H1 (cell line): ENCODE data around the gene BMAL2. TPM values are rescaled to one million over a fixed set of nuclear protein-coding genes. Genes with fewer than 3 reads are reported as not detected.

ENCODE experiments used
- CTCF ChIA-PET: fragments of 300-600 bp; sonication (Branson Sonifier 250); formaldehyde crosslinking; loops from one replicate; lab custom pipeline; 2021; ENCODE audit not compliant: partially characterized antibody; lab: Charles Lee
- POLR2A ChIA-PET: fragments of 300-600 bp; sonication (Branson Sonifier 250); formaldehyde crosslinking; loops from one replicate; lab custom pipeline; 2021; ENCODE audit warnings: inconsistent platforms; ENCODE audit not compliant: partially characterized antibody; lab: Charles Lee
- DNase-seq, 2 experiments: peaks; one replicate each; pipeline versions ENCODE4 v3.0.0 to v3.0.0-alpha.2; 2010 to 2022; ENCODE audit warnings: low spot score in 2 of 2, low read depth in 1 of 2, mixed read lengths in 1 of 2
- FAIRE-seq: peaks from 2 replicates; lab custom pipeline; 2011; peaks lifted over from hg19 to GRCh38; lab: Jason Lieb, UNC
- H2AFZ ChIP-seq: 2 replicates; pipeline ENCODE4 v1.8.1; 2012; ENCODE audit warnings: low read length, inconsistent platforms
- H2AK5ac ChIP-seq: 2 replicates; pipeline ENCODE4 v1.6.1; 2013; ENCODE audit warnings: low read depth, low read length
- H2BK120ac ChIP-seq: replicated peaks from 2 replicates; pipeline ENCODE3; 2013; ENCODE audit warnings: low read depth, low read length, inconsistent platforms
- H2BK12ac ChIP-seq: 2 replicates; pipeline ENCODE4 v1.6.1; 2013; ENCODE audit warnings: low read depth, low read length
- H2BK15ac ChIP-seq: 2 replicates; pipeline ENCODE4 v1.6.1; 2013; ENCODE audit warnings: low read length
- H2BK20ac ChIP-seq: 2 replicates; pipeline ENCODE4 v1.6.1; 2013; ENCODE audit warnings: low read length
- H2BK5ac ChIP-seq: 2 replicates; pipeline ENCODE4 v1.6.1; 2013; ENCODE audit warnings: low read depth, low read length
- H3K14ac ChIP-seq: 2 replicates; pipeline ENCODE4 v1.6.1; 2013; ENCODE audit warnings: inconsistent platforms; ENCODE audit not compliant: insufficient read length
- H3K18ac ChIP-seq: 2 replicates; pipeline ENCODE4 v1.6.1; 2013; ENCODE audit warnings: low read length; ENCODE audit errors: extremely low read depth
- H3K23ac ChIP-seq: 2 replicates; pipeline ENCODE4 v1.6.1; 2013; ENCODE audit warnings: inconsistent platforms; ENCODE audit not compliant: insufficient read length
- H3K23me2 ChIP-seq: 2 replicates; pipeline ENCODE4 v1.6.1; 2013; ENCODE audit warnings: low read depth, low read length
- H3K27ac ChIP-seq: 2 replicates; pipeline ENCODE4 v1.6.1; 2011; ENCODE audit warnings: low read depth, low read length, inconsistent platforms
- H3K27me3 ChIP-seq, 4 experiments: replicated peaks in 1 of 4; 1 replicate in 1 of 4; 2 replicates in 3 of 4; pipeline versions ENCODE4 v1.6.1 to v1.8.1; 2011 to 2013; ENCODE audit warnings: low read length in 3 of 4, mild to moderate bottlenecking in 3 of 4, inconsistent platforms in 2 of 4, mixed read lengths in 2 of 4, moderate library complexity in 1 of 4; ENCODE audit not compliant: control insufficient read depth in 3 of 4, insufficient read depth in 3 of 4; ENCODE audit errors: extremely low read depth in 1 of 4
- H3K36me3 ChIP-seq, 4 experiments: 2 replicates each; pipeline versions ENCODE4 v1.6.1 to v1.8.1; 2011 to 2013; ENCODE audit warnings: mild to moderate bottlenecking in 4 of 4, low read length in 3 of 4, moderate library complexity in 2 of 4, control low read depth in 1 of 4, inconsistent platforms in 1 of 4; ENCODE audit not compliant: insufficient read depth in 4 of 4, control insufficient read depth in 2 of 4
- H3K4ac ChIP-seq: replicated peaks from 2 replicates; pipeline ENCODE3; 2013; ENCODE audit warnings: low read length, low read depth, mixed read lengths, inconsistent platforms; ENCODE audit not compliant: insufficient read length
- H3K4me1 ChIP-seq, 4 experiments: replicated peaks in 1 of 4; 1 replicate in 1 of 4; 2 replicates in 3 of 4; pipeline versions ENCODE4 v1.6.1 to v1.8.1; 2011 to 2013; ENCODE audit warnings: low read length in 3 of 4, inconsistent platforms in 2 of 4, mixed read lengths in 1 of 4; ENCODE audit not compliant: insufficient read depth in 4 of 4, control insufficient read depth in 3 of 4
- H3K4me2 ChIP-seq, 2 experiments: 2 replicates each; pipeline versions ENCODE4 v1.6.1 to v1.8.1; 2011 to 2013; ENCODE audit warnings: low read depth in 2 of 2, low read length in 2 of 2, control low read depth in 1 of 2, inconsistent platforms in 1 of 2, mild to moderate bottlenecking in 1 of 2; ENCODE audit not compliant: insufficient read depth in 1 of 2
- H3K4me3 ChIP-seq, 4 experiments: fragments of 200-600, 300-600 bp in 1 of 4; sonication (generic), shearing (Covaris generic), sonication (Bioruptor Twin) in 1 of 4; 2 replicates each; pipeline versions ENCODE4 v1.5.1 to v1.8.1; 2011 to 2016; ENCODE audit warnings: low read length in 4 of 4, low read depth in 3 of 4, control low read depth in 2 of 4, inconsistent platforms in 2 of 4, mild to moderate bottlenecking in 2 of 4, mixed read lengths in 1 of 4, moderate library complexity in 1 of 4; ENCODE audit not compliant: insufficient read depth in 2 of 4; ENCODE audit errors: extremely low read depth in 1 of 4
- H3K56ac ChIP-seq: replicated peaks from 2 replicates; pipeline ENCODE3; 2013; ENCODE audit warnings: low read depth, mild to moderate bottlenecking, mixed read lengths, low read length, inconsistent platforms; ENCODE audit not compliant: insufficient read length
- H3K79me1 ChIP-seq: 2 replicates; pipeline ENCODE4 v1.6.1; 2013; ENCODE audit warnings: low read depth, low read length, control low read depth
- H3K79me2 ChIP-seq, 2 experiments: 2 replicates each; pipeline versions ENCODE4 v1.6.1 to v1.8.1; 2012 to 2013; ENCODE audit warnings: low read length in 2 of 2, mild to moderate bottlenecking in 2 of 2, inconsistent platforms in 1 of 2; ENCODE audit not compliant: insufficient read depth in 2 of 2, control insufficient read depth in 1 of 2
- H3K9ac ChIP-seq, 4 experiments: replicated peaks in 1 of 4; 1 replicate in 1 of 4; 2 replicates in 3 of 4; pipeline versions ENCODE4 v1.6.1 to v1.8.1; 2011 to 2013; ENCODE audit warnings: low read depth in 3 of 4, low read length in 3 of 4, control low read depth in 2 of 4, mild to moderate bottlenecking in 2 of 4, moderate library complexity in 2 of 4, inconsistent platforms in 1 of 4; ENCODE audit errors: extremely low read depth in 1 of 4
- H3K9me3 ChIP-seq, 2 experiments: 2 replicates each; pipeline versions ENCODE4 v1.6.1 to v1.8.1; 2012 to 2013; ENCODE audit warnings: mild to moderate bottlenecking in 2 of 2, moderate library complexity in 2 of 2, control low read depth in 1 of 2, inconsistent platforms in 1 of 2, low read depth in 1 of 2, low read length in 1 of 2, mixed read lengths in 1 of 2; ENCODE audit not compliant: insufficient read depth in 2 of 2
- H4K20me1 ChIP-seq, 2 experiments: replicated peaks in 1 of 2; 2 replicates each; pipeline versions ENCODE3 to v1.8.1; 2011 to 2013; ENCODE audit warnings: inconsistent platforms in 2 of 2, low read length in 2 of 2, mild to moderate bottlenecking in 1 of 2; ENCODE audit not compliant: insufficient read depth in 2 of 2, control insufficient read depth in 1 of 2
- H4K5ac ChIP-seq: 2 replicates; pipeline ENCODE4 v1.6.1; 2013; ENCODE audit warnings: low read length, low read depth, mixed read lengths, inconsistent platforms; ENCODE audit not compliant: insufficient read length
- H4K8ac ChIP-seq: 2 replicates; pipeline ENCODE4 v1.8.0; 2013; ENCODE audit warnings: mild to moderate bottlenecking, moderate library complexity, low read length, inconsistent platforms; ENCODE audit not compliant: insufficient read depth; ENCODE audit errors: extremely low read depth
- H4K91ac ChIP-seq: replicated peaks from 2 replicates; pipeline ENCODE3; 2013; ENCODE audit warnings: low read length, mixed read lengths, inconsistent platforms; ENCODE audit not compliant: insufficient read length
- SUZ12 ChIP-seq: fragments of 200-600 bp; sonication (generic); IDR thresholded peaks from 2 replicates; pipeline ENCODE4 v1.6.1; 2012; ENCODE audit warnings: mild to moderate bottlenecking, inconsistent platforms, low read length, moderate library complexity, mixed read lengths
- WGBS, 2 experiments: shearing (Covaris generic) in 1 of 2; methylation state at CpG; one replicate each; pipeline versions ENCODE4 v1.1.6 to v1.1.7; 2013 to 2015; ENCODE audit warnings: low lambda C conversion rate in 2 of 2, mixed read lengths in 2 of 2, inconsistent platforms in 1 of 2, low coverage in 1 of 2, missing lambda C conversion rate in 1 of 2; ENCODE audit not compliant: insufficient replicate concordance in 2 of 2, insufficient coverage in 1 of 2, insufficient read length in 1 of 2; ENCODE audit errors: extremely low coverage in 1 of 2, missing lambda C conversion rate in 1 of 2; 5-methylcytosine and 5-hydroxymethylcytosine counted together
- polyA plus RNA-seq, 7 experiments: library from polyadenylated mRNA; depleted of rRNA in 3 of 7; stranded (reverse) in 5 of 7; unstranded in 2 of 7; fragments of >200 nt in 5 of 7; fragments of 200-250 nt in 2 of 7; gene quantifications; 1 replicate in 5 of 7; 2 replicates in 1 of 7; 4 replicates in 1 of 7; pipeline versions ENCODE4 v1.2.1 to v1.2.3, GENCODE V29; 2011 to 2013; ENCODE audit warnings: missing spikeins in 2 of 7, mixed read lengths in 2 of 7
- total RNA-seq: library from RNA; stranded (reverse); fragmentation: NEBNext Ultra II Directional; extraction: Animal tissue kit (Norgen Biotek cat#: 25700); gene quantifications from 2 replicates; pipeline ENCODE4 v1.2.1, GENCODE V29; 2021

BMAL2 gene
- total and polyA plus RNA-seq, 2 of the 8 experiments (the other 6 are each of a cell fraction or from before 2014, with no cell fraction given), result 3.2 to 20.6 TPM

- Histone ChIP-seq H3K27ac (no peak overlapping the region), H3K4me3 (no peak overlapping the region), H2AK5ac (no peak overlapping the region), H3K9me3 (no peaks in the 10 kb centered on the region), H3K56ac (no peak overlapping the region), H2BK20ac (no peak overlapping the region), H3K4me1 (peaks cover 0 to 8% (median 2%) of the 10 kb centered on the region in 4 experiments; a peak in 5 of 7 replicates), H3K14ac (no peak overlapping the region), H3K79me1 (peaks cover 3% of the 10 kb centered on the region; the same call in 1 of the 2 replicates), H4K20me1 (peaks cover 2 to 3% of the 10 kb centered on the region in 2 experiments), H3K9ac (no peak overlapping the region), H3K23me2 (peaks cover 12% of the 10 kb centered on the region), H4K8ac (no peak overlapping the region), H2AFZ (no peak overlapping the region), H2BK5ac (no peak overlapping the region), H3K23ac (no peak overlapping the region), H3K18ac (no peak overlapping the region), H3K79me2 (peaks cover 0 to 26% of the 10 kb centered on the region in 2 experiments; a peak in 2 of 4 replicates), H3K27me3 (peaks cover 3 to 14% (median 7%) of the 10 kb centered on the region in 4 experiments), H2BK120ac (no peak overlapping the region), H4K91ac (no peak overlapping the region), H2BK15ac (no peak overlapping the region), H3K4me2 (peak overlapping the region in 1 of 2 experiments; percentile 70; a peak in 1 of 4 replicates), H4K5ac (no peak overlapping the region), H3K4ac (no peak overlapping the region), H3K36me3 (no peaks in the 10 kb centered on the region; a peak in 1 of 8 replicates), H2BK12ac (0 out of 2 replicates have a peak overlapping the region, but pooled peaks have one; percentile 4)
- 81% methylated on average over 7 of the region's 7 CpGs; no CpG with 5 or more reads in 1 of the 2 experiments for WGBS, 2 experiments
- DNase-seq, result no peak
- POLR2A ChIA-PET, result interaction anchor here (0.8 to 2.3 kb wide), 5 partner anchors 11 to 95 kb away, joined by 3 to 11 read pairs (median 3); no protein-coding TSS in a partner anchor
- FAIRE-seq, result no peak
- CTCF ChIA-PET, result interaction anchor here (1.1 kb wide), 2 partner anchors 54 to 218 kb away, joined by 3 to 4 read pairs; no protein-coding TSS in a partner anchor
- no peak for TF ChIP-seq SUZ12
Observed at GRCh38 chr12:27331291-27331926, 1.2 kb upstream of the BMAL2 start.
